Activated CD4-positive, alpha-beta T cell treated with anti-CD3 and anti-CD28 coated beads for 24 hours (primary cell): ENCODE results near the gene NIPSNAP2.
A peak's percentile ranks its signal among the peaks of the same experiment; 100 is the strongest.
"Not testable (repeated sequence)": the region's sequence is repeated elsewhere in the genome, so short reads cannot be mapped to it uniquely, and the experiment has no call there.

Source experiments
- DNase-seq, 2 donors: peaks; one replicate each; pipeline ENCODE4 v3.0.0-alpha.2; 2020; ENCODE audit warnings: low read depth in 2 of 2

Gene NIPSNAP2

GRCh38 chr7:55964261-55965099 is at the start of gene NIPSNAP2:
Gene NIPSNAP2 (plus strand): TSS chr7:55964585. CDS start chr7:55964610, 25 bp downstream.
- DNase-seq: peak; percentile 44 to 46

- no peak for DNase-seq
These were observed 46.6 kb upstream of the NIPSNAP2 start for GRCh38 chr7:55917771-55918170.

GRCh38 chr7:55928006-55928767 is 36.2 kb upstream of the NIPSNAP2 start:
- no peak for DNase-seq

GRCh38 chr7:55931421-55932151 is 32.8 kb upstream of the NIPSNAP2 start:
- no peak for DNase-seq

GRCh38 chr7:55939514-55940123 is 24.8 kb upstream of the NIPSNAP2 start:
- DNase-seq: no peak

GRCh38 chr7:55946545-55946944 is 17.8 kb upstream of the NIPSNAP2 start:
- no peak for DNase-seq

GRCh38 chr7:55951637-55952351 is 12.6 kb upstream of the NIPSNAP2 start, which contains the start of gene MRPS17:
Gene MRPS17 (plus strand): TSS chr7:55951877. CDS start chr7:55953196, 1,319 bp downstream.
- peak; percentile 85 to 89 for DNase-seq

- not testable (repeated sequence) for DNase-seq
These were observed 12.1 kb upstream of the NIPSNAP2 start for GRCh38 chr7:55952352-55952671.

GRCh38 chr7:55953707-55954475 is 10.5 kb upstream of the NIPSNAP2 start:
- DNase-seq: no peak

- no peak for DNase-seq
These were observed 7.2 kb upstream of the NIPSNAP2 start for GRCh38 chr7:55957190-55957589.

- DNase-seq: no peak
These were observed 2.4 kb upstream of the NIPSNAP2 start for GRCh38 chr7:55962014-55962413.

- DNase-seq: no peak
These were observed 709 bp upstream of the NIPSNAP2 start for GRCh38 chr7:55963584-55964168.

- no peak for DNase-seq
These were observed 700 bp downstream of the NIPSNAP2 start for GRCh38 chr7:55965100-55965470.

- no peak for DNase-seq
These were observed 1.5 kb downstream of the NIPSNAP2 start for GRCh38 chr7:55965805-55966421.

GRCh38 chr7:55966851-55967250 is 2.5 kb downstream of the NIPSNAP2 start:
- no peak for DNase-seq

- no peak for DNase-seq
These were observed 5.0 kb downstream of the NIPSNAP2 start for GRCh38 chr7:55969391-55969790.

GRCh38 chr7:55970561-55970960 is 6.2 kb downstream of the NIPSNAP2 start:
- DNase-seq: no peak

GRCh38 chr7:55970978-55971377 is 6.6 kb downstream of the NIPSNAP2 start:
- DNase-seq: no peak

GRCh38 chr7:55973747-55974250 is 9.4 kb downstream of the NIPSNAP2 start:
- DNase-seq: no peak
